Hindlimb muscle (tissue), 1 donor: ENCODE data around the gene FECH. TPM values are rescaled to one million over a fixed set of nuclear protein-coding genes. Genes with fewer than 3 reads are reported as not detected.

Experiments used
- DNase-seq: peaks from one replicate; pipeline ENCODE4 v3.0.0-alpha.2; 2013
- polyA plus RNA-seq: library from polyadenylated mRNA; unstranded; fragments of 120-200 nt; gene quantifications from one replicate; pipeline ENCODE4 v1.2.1, GENCODE V29; 2013; ENCODE audit not compliant: insufficient read length

Gene FECH
- polyA plus RNA-seq, 1 donor: 20.3 TPM

GRCh38 chr18:57581301-57581934, 5.1 kb downstream of the FECH start:
- no peak for DNase-seq

GRCh38 chr18:57579934-57580333, 6.6 kb downstream of the FECH start:
- DNase-seq: no peak

DNA sequence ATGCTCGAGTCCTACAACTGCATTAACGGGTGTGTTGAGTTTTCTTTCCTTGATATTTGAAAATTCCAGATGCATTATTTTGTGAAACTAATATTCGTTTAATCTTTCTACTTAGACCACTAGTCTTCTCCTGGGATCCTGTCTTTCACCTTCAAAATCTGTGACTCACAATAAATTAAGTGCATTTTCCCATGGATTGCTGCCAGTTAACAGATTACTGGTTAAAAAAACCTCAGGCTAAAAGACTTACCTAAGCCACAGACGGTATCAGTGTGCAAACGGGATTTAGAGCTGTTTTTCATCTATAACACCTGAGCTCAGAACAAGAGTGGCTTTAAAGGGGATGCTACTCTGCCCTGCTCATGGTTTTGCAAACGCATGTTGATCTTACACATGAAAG, 10.2 kb downstream of the FECH start:
- DNase-seq: no peak

DNA sequence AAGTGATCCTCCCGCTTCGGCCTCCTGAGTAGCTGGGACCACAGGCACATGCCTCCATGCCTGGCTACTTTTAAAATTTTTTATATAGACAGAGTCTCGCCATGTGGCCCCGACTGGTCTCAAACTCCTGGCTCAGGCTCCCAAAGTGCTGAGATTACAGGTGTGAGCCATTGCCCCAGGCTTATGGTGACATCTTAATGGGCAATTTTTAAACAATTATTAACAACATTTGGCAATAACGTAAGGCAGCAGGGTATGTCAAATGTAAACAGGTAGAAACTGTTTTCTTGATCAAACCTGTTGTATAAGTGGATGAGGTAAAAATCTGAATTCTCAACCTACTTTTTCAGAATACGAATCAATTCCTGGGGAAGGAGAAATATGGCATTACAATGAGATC, 11.0 kb downstream of the FECH start:
- no peak for DNase-seq

- DNase-seq: no peak
These were observed 11.6 kb downstream of the FECH start for GRCh38 chr18:57574866-57575265.

GRCh38 chr18:57570162-57570561, 16.3 kb downstream of the FECH start:
- no peak for DNase-seq

GRCh38 chr18:57569133-57569532, 17.4 kb downstream of the FECH start:
- no peak for DNase-seq

DNA sequence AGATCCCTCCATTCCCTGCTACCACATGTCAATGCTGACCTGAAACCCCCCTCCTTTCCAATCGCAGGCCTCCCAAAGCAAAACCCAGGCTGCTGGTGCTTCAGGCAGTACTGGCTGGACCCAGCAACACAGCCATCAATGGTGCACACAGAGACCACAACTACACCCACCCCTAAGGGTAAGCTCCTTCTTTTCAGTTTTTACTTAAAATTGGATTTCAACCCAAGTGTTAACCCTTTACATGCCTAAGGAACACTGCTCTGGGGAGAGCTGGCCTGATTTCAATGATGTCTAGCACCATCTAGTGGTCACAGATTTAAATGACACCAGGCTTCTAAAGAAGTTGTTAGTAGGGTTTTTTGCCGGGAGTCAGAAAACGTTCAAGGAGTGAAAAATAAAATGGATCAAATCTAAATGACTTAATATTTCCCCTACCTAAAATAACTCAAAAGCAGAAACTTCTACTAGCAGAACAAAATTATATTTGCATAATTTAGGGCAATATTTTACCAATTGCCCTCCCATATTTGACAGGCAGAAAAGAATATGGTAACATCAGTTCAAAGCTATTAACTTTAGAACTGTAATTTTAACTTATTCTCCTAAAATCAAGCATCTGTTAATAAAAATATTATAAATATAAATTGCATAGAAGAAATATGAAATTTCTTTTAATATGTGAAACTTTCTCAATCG, 24.6 kb downstream of the FECH start:
- DNase-seq: no peak

DNA sequence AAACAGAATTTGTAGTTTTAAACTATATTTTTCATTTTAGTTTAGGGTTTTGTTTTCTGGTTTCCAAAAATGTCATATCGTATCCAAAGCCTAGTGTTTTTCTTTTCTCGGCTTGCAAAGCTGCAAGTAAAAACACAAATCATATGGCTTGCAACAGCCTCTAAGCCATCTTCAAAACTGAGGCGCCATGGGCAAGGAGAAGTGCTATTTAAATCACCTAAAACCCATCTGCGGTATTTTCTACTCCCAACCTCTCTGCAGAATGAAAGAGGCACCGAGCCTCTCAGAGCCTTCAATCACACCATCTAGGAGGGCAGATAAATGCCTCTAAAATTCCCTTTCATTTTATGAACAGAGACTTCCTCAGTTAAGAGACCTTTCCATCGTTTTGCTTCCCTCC, 25.2 kb downstream of the FECH start:
- DNase-seq: no peak

- DNase-seq: peak; percentile 75
These were observed 27.2 kb downstream of the FECH start for GRCh38 chr18:57559314-57559713.

GRCh38 chr18:57555134-57555533, 31.4 kb downstream of the FECH start:
- no peak for DNase-seq

DNA sequence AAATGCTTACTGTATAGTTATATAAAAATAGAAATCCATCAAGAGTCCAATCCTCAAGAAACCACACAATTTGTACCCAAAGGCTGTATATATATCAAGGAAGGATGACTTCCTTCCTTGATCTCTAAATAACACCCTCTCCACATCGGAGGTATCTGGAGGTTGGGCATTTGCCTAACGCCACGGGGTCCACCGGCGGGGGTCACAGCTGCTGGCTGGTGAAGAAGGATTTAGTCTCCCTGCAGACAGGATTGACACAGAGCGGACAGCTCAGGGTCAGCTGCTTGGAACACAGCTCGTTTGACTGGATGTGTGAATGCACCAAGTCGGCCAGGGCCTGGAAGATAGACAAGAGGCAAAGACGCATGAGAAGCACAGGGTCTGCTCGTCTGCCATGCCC, 36.0 kb downstream of the FECH start:
- DNase-seq: no peak

GRCh38 chr18:57547260-57547659, 39.2 kb downstream of the FECH start:
- DNase-seq: no peak

- DNase-seq: no peak
These were observed 41.4 kb downstream of the FECH start for GRCh38 chr18:57544936-57545660.

DNA sequence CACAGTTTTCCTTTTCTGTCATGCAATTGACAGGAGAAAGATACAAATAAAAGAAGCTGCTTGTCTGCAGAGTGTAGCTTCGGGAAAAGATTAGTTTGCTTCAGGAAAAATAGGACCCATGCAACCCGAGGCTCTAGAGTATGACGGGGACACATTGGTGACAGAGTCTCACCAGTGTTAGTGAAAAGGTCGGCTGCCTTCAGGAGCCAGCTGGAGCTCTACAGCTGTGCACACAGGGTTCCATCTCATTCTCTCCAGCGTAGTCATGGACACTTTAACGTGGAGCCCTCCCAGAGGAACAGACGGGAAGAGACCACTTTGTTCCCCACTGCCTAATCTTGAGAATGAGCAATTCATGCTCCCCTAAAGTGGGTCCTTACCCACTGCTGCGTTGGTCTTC, 42.9 kb downstream of the FECH start:
- DNase-seq: no peak

DNA sequence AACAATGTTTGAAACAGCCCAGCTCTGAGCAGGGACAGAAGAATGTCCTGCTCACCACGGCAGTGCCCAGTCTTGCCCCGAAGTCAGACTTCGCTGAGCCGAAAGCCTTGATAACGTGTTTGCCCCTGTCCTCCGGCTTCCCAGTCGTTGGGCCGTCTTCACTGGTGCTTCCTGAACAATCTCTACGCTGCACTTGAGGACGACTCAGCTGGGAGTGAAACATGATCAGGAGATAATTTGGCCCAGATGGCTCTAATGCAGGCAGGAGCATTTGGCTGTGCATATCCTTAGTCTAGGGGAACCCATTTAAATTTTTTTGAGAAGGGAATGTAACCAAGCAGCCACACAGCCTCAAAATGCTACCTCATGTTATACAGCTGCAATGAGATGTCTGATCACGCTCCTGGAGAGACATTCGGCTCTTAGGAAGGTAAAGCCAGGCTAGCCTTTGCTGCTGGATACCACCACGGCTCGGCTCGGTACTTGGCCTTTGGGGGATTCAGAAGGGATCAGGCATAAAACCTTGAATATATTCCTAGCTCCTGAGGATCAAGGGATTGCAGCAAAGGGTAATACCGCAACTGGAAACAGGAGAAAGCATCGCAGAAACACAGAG, 43.6 kb downstream of the FECH start:
- DNase-seq: no peak

GRCh38 chr18:57542126-57542525, 44.4 kb downstream of the FECH start:
- DNase-seq: no peak

DNA sequence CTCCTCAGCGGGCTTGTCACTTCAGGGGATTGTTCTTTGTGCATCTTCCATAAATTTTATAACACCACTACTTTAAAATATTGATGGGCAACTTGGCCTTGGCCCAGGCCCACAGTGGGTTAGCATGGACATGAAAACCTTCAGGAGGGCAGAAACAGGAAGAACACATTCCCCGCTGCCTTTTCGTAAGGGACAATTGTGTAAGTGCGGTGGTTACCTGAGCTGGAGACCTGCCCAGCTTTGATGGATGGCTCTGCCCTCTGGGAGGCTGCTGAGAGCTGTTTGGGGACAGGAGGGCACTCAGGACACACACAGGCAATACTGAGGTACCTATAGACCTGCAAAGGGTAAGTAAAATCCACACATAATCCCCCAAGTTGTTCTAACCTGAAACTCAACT, 46.8 kb downstream of the FECH start:
- no peak for DNase-seq

DNA sequence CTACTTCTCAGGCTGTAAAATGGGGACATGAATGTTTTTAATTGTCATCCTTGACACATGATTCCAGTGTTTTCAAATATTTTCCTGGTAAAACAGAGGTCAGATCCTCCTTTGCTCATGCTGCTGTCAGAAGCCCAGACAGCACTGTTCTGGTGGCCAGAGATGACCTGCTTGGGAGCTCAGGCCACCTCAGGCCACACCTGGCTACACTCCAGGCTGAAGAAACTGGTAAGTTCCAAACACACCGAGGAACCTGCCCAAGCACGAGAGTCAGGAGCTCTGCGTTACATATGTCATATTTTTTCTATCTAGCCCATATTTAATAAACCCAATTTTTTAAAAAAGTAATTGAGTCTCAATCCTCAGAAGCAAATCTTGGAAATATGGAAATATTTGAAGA, 47.9 kb downstream of the FECH start:
- no peak for DNase-seq

GRCh38 chr18:57534511-57534909, 52.0 kb downstream of the FECH start:
- no peak for DNase-seq

- DNase-seq: no peak
These were observed 52.5 kb downstream of the FECH start for GRCh38 chr18:57533868-57534510.

DNA sequence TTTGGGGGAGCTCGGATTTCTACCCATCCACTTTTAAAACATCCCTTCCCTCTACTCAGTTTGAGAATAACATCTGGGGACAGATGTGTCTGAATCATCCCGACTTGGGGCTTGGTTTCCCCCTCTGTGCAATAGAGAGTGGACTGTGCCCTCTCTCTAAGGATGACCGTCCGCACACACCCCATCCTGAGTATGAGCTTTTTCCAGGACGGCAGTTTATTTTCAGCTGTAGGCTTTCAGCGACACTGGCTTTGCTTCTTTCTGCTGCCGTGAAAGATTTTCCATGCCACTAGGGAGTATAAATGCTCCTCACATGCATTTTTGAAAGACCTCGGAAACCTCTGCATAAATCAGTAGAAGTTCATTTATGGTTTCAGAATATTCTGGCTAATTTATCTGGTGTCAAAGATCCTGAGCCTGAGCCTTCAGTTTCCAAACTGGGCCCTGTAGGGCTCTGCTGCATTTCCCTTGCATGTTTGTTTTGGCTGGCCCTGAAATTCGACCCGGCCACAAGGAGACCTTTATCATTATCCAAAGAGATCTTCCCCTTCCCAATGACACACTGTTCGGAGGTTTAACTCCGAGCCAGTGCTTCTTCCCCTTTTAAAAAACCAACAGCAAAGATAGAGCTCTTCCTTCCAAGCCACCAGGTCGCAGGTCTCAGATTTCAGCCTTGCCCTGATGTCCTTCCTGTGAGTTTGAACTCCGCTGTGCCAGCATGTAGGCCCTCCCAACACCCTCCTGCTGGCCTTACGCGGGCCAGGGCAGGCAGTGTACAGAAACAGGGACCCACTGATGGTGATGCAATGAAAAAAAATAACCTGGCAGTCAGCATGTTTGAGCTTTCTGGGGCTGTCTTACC, 53.3 kb downstream of the FECH start:
- no peak for DNase-seq
